GM19193 (cell line): ENCODE measurements around the gene SDF4.

Source experiments
- POLR2A ChIP-seq: IDR thresholded peaks from 4 replicates; pipeline ENCODE4 v1.6.1; 2011; ENCODE audit not compliant: insufficient read depth, insufficient read length; ENCODE audit errors: extremely low read depth

SDF4 gene

DNA sequence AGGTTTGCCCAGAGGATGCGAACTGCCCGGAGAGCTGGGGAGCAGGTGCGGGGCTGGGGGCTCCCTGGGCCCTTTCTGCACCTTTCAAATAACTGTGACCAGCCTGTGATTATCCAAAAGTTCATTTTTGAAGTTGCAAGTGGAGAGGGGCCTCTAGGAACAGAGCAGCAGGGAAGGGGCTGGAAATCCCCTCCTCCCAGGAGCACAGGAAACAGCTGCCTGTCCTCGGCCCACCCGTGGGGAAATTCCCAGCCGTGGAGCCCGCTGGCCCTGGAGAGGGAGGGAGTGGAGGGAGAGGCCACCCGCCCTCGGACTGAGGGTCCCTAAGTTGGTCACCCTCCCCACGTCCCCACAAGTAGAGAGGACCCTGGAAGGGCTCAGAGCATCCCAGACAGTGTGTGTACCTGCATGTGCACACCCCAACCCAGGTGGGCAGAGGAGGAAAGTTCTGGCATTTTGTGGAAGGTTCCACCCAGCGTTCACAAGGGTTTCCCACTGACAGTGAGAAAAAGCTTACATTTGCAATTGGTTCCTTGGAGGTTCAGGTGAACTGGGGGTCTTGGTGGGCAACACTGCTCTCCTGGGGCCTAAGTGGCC lies 16.6 kb downstream of the SDF4 start:
- TF ChIP-seq POLR2A, result no peak

- TF ChIP-seq POLR2A, result no peak
Measured at GRCh38 chr1:1213345-1214265, 18.2 kb downstream of the SDF4 start, which contains the start of gene TNFRSF4. TNFRSF4 (minus strand) TSS chr1:1214153; CDS start chr1:1214127, 26 bp downstream.

- no peak for TF ChIP-seq POLR2A
Measured at GRCh38 chr1:1212780-1213344, 18.9 kb downstream of the SDF4 start.

GRCh38 chr1:1211541-1212441 lies 20.0 kb downstream of the SDF4 start:
- TF ChIP-seq POLR2A, result no peak

DNA sequence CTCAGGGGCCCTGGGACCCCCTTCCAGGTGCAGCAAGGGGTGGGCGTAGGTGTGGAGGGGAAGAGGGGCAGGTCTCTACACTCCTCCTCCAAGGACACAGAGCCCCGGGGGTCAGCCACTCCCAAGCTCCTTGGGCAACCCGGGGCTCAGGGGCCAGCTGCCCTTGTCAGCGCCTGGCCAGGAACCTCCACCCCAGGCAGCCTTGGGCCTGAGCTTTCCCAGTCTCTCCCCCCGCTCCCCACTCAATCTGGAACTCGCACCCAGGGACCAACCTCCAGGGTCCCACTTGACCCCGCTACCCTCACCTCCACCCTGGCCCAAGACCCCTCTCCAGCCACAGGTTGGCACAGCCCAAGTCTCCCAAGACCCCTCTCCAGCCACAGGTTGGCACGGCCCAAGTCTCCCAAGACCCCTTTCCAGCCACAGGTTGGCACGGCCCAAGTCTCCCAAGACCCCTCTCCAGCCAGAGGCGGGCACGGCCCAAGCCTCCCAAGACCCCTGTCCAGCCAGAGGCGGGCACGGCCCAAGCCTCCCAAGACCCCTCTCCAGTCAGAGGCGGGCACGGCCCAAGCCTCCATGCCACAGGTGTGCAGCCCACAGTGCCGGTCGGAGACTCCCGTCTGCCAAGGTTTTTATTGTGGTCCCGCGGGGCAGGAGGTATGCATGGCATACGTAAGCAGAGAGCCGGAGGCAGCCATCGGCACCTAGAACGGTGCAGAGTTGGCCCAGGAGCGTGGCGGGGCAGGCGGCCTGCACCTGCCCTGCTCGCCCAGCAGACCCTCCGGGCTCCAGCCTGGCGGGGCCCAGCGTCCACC lies 20.9 kb downstream of the SDF4 start:
- no peak for TF ChIP-seq POLR2A

DNA sequence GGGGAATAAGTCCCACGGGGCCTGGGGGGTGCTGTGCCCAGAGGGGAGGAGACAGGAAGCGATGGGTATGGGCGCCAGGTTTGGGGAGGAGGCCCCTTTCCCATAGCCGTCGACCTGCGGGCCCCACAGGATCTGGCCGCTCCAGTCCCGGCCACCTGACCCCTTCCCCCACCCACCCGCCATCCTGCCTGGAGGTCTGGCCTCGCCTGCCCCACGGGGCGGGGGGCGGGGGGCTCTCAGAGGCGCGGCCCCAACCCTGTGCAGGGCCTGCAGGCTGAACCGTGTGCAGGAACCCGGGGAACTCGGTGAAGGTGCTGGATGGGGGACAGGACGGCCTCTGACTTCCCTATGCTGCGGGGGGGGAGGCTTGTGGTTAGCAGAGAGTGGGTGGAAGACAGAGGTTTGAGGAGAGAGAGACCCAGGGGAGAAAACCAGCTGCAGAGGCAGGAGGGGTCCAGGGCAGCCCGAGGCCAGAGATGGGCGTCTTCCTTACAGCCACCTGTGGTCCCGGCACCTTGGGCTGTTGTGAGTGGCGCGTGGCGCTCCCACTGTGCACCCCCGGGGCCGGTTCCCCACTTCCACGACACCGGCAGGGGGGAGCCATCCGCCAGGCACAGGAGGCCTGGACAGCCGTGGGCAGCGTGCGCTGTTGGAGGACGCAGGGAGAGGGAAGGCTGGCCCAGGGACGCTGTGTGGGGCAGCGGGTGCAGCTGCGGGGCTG lies 22.9 kb downstream of the SDF4 start:
- no peak for TF ChIP-seq POLR2A

- TF ChIP-seq POLR2A, result no peak
Measured at GRCh38 chr1:1207571-1207892, 24.3 kb downstream of the SDF4 start.

DNA sequence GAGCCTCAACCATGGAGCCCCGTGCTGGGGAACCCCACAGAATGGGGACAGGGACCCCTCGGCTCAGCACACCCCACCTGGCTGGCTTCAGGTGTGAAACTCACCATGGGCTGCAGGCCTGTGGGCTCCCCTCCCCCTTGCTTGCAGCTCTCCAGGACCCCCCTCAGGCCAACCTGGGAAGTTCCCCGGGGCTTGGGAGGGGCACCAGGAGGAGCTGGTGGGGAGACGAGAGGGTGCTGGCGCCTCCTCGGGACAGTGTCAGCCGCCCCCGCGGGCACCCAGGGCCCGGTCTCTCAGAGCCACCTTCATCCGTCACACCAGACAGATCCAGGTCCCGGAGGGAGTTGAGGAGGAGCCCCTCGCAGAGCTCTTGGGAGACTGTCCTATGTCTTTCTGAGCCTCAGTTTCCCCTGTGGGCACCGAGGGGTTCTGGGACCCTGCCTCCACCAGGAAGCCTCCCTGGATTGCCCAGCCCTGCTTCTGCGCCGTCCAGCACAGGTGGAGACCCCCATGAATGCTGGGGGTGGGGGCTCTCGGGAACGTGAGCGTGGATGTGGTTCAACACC lies 24.8 kb downstream of the SDF4 start:
- no peak for TF ChIP-seq POLR2A

DNA sequence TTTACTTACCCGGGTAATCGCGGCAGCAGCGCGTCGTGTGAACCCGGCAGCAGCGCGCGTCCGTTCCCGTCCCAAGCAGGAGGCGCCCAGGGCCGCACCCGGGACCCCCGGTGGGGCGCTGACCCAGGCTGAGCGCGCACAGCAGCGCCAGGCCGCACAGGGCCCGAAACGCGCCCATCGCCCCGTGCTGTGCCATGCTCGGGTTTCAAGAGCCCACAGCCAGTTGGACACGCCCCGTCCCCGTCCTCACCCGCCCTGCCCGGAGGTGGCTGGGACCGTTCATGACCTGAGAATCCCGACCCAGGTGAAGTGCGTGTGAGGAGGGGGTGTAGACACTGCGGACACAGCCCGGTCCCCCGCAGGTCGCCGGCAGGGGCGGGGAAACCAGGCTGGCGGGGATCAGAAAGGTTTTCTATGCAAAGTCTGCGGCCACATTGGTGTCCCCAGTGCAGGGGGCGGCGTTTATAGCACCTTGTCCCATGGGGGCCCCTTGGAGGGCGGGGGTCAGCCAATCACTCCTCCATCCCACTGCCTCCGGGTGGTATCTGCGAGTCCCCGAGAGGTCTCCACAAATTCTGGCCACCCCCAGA lies 25.3 kb downstream of the SDF4 start, which contains the start of gene TNFRSF18:
Gene TNFRSF18, minus strand, starts transcription at position 217 of the 590 bp plus-strand sequence. Its CDS starts 21 bp downstream, at position 196.
- TF ChIP-seq POLR2A, result no peak

DNA sequence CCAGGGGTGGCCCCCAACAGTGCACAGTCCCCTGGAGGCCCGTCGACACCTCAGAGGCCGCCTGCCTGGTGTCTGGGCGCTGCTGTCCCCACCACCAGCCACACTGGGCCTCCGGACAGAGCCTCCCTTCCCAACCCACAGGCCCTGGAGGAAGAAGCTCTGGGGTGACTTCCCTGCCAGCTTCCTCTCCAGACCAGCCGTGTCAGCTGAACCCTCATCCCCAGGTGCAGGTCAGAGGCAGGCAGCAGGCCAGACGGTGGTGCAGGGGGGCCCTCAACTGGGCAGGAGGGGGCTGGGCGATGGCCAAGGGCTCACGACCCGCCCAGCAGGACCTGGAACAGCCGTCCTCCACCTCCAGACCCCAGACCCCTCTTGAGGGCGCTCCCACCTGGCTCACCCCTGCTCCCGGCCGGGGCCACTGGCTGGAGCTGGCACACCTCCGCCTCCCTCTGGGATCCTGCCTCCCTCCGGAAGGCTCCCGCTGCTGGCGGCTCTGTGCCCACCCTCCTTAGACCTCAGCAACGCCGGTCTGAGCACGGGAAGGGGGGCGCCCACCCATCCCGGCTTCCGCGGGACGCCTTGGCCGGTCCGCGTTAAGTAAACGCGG lies 25.9 kb downstream of the SDF4 start:
- TF ChIP-seq POLR2A, result no peak

DNA sequence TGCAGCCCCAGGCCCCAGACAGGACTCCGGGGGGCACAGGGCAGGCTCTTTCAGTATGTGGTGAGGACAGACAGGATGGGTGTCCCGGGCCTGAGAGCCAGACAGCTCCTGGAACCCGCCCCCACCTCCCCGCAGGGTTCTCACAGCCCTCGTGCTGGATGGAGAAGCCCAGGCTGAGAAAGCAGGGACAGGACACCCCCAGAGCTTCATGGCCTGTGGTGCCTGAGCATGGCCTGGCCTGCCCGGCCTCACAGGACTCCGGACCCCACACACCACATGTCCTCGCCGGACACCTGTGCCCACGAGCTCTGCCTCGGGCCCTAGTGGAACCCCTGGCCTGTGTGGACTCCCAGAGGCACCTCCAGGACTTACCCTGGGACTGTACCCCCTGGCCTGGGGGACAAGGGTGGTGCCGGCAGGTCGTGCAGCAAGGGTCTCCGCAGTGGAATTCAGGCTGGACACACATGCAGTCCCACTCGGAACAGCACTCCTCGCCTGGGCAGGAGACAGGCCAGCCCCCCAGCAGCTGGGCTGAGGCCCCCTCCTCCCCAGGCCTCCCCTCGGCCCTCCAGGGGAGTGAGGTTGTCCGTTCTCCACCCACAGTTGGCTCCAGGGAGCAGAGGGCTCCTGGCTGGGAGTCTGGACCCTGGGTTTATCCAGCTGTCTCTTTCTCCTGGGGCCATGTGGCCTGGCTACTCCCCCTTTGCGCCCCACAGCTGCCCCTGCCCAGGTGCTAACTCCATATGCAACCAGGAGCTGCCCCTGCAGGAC lies 26.6 kb downstream of the SDF4 start:
- no peak for TF ChIP-seq POLR2A

GRCh38 chr1:1204425-1204920 lies 27.3 kb downstream of the SDF4 start:
- no peak for TF ChIP-seq POLR2A
